ENCODE results near the gene ATF6. TPM values are rescaled to one million over a fixed set of nuclear protein-coding genes. Genes with fewer than 3 reads are reported as not detected.

The ATF6 gene
- polyA plus RNA-seq, 2 of the 4 experiments (the other 2 are of a cell fraction): 8.6 to 28.0 TPM

- TF ChIP-seq NPAS2 (CRISPR knock-in tag; IDR thresholded peaks at IDR 0.05; ENCODE audit: borderline replicate concordance) (no peak), EP300 (IDR thresholded peaks at IDR 0.05) (no peak), SMC3 (IDR thresholded peaks at IDR 0.05) (no peak)
Measured at GRCh38 chr1:161773791-161774190, 7.7 kb downstream of the ATF6 start (continued).

- DNase-seq (ENCODE audit: low read depth in 1 of 2, low spot score in 1 of 2) (no peak), ATAC-seq (no peak), FAIRE-seq (no peak)
- H3K4me1 ChIP-seq: peaks cover 4% of the 10 kb centered on the region; the same call in 1 of the 3 replicates
- TF ChIP-seq EP300 (IDR thresholded peaks at IDR 0.05): no peak
- TF ChIP-seq NR3C1 (IDR thresholded peaks at IDR 0.05): no peak
- TF ChIP-seq, protein P1, sequence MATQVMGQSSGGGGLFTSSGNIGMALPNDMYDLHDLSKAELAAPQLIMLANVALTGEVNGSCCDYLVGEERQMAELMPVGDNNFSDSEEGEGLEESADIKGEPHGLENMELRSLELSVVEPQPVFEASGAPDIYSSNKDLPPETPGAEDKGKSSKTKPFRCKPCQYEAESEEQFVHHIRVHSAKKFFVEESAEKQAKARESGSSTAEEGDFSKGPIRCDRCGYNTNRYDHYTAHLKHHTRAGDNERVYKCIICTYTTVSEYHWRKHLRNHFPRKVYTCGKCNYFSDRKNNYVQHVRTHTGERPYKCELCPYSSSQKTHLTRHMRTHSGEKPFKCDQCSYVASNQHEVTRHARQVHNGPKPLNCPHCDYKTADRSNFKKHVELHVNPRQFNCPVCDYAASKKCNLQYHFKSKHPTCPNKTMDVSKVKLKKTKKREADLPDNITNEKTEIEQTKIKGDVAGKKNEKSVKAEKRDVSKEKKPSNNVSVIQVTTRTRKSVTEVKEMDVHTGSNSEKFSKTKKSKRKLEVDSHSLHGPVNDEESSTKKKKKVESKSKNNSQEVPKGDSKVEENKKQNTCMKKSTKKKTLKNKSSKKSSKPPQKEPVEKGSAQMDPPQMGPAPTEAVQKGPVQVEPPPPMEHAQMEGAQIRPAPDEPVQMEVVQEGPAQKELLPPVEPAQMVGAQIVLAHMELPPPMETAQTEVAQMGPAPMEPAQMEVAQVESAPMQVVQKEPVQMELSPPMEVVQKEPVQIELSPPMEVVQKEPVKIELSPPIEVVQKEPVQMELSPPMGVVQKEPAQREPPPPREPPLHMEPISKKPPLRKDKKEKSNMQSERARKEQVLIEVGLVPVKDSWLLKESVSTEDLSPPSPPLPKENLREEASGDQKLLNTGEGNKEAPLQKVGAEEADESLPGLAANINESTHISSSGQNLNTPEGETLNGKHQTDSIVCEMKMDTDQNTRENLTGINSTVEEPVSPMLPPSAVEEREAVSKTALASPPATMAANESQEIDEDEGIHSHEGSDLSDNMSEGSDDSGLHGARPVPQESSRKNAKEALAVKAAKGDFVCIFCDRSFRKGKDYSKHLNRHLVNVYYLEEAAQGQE (IDR thresholded peaks at IDR 0.05): no peak
- no peak for TF ChIP-seq HMGXB4 (CRISPR knock-in tag; IDR thresholded peaks at IDR 0.05; ENCODE audit: borderline replicate concordance)
- no peak for TF ChIP-seq ESRRA (IDR thresholded peaks at IDR 0.05; ENCODE audit: borderline replicate concordance, low read length)
- no peak for TF ChIP-seq RCOR1 (IDR thresholded peaks at IDR 0.05; ENCODE audit: low read depth, low read length)
- no peak for TF ChIP-seq PHF8 (IDR thresholded peaks at IDR 0.05; ENCODE audit: borderline replicate concordance, low read depth)
- no peak for TF ChIP-seq KDM5A (IDR thresholded peaks at IDR 0.05)
- TF ChIP-seq ZC3H11A (IDR thresholded peaks at IDR 0.05): no peak
- TF ChIP-seq CBX2 (IDR thresholded peaks at IDR 0.05; ENCODE audit: borderline replicate concordance, low read depth): no peak
- ChIA-PET POLR2A (no interaction called here), CTCF (interaction anchor here (0.7 to 1.4 kb wide), 4 partner anchors 10 to 267 kb away, joined by 3 to 4 read pairs (median 4); no protein-coding TSS in a partner anchor)
- no peak overlapping the region for H3K27ac ChIP-seq
- WGBS (ENCODE audit: missing lambda C conversion rate): 97% methylated on average over 2 of the region's 2 CpGs
- no peaks in the 10 kb centered on the region for H3K9me3 ChIP-seq
- H3K4me3 ChIP-seq: no peak overlapping the region
- H3K4me2 ChIP-seq: no peak overlapping the region
Measured at GRCh38 chr1:161777261-161777660, 11.1 kb downstream of the ATF6 start.

DNA sequence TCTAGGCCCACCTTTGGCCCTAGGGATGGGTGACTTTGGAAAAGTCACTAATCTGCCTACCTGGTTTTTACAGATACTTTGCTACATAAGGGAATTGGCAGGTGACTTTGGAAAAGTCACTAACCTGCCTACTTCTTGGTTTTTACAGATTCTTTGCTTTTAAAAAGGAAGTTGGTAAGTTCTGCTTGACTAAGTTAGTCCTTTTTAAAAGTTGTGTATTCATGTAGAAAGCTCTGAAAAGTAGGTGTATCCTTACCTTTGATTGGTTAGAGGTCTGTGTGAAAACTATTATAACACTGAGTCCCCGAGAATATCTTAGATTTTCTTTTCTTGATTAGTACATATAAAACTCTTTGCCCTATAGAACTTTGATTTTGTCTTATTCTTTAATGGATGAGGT, 12.4 kb downstream of the ATF6 start:
- 86% methylated on average over 1 of the region's 1 CpG for WGBS (ENCODE audit: missing lambda C conversion rate)
- no peak for ATAC-seq
- no peak for FAIRE-seq
- Histone ChIP-seq H3K4me2 (no peak overlapping the region), H3K9me3 (no peaks in the 10 kb centered on the region), H3K4me3 (no peak overlapping the region), H3K4me1 (peaks cover 4% of the 10 kb centered on the region; the same call in 1 of the 3 replicates), H3K27ac (no peak overlapping the region)
- CTCF ChIA-PET: interaction anchor here (1.2 kb wide), 1 partner anchor 14 kb away, joined by 4 read pairs; no protein-coding TSS in a partner anchor
- no peak for TF ChIP-seq HOXA7 (CRISPR knock-in tag; IDR thresholded peaks at IDR 0.05)
- TF ChIP-seq, protein P1 (IDR thresholded peaks at IDR 0.05): no peak
- POLR2A ChIA-PET: no interaction called here
- DNase-seq (ENCODE audit: low read depth in 1 of 2, low spot score in 1 of 2): no peak
